HG02623 (cell line): ENCODE data around the gene MEFV.
"Not testable (repeated sequence)": the region's sequence is repeated elsewhere in the genome, so short reads cannot be mapped to it uniquely, and the experiment has no call there.

ENCODE experiments used
- ATAC-seq: cut with Tn5 transposase; IDR thresholded peaks from one replicate; pipeline ENCODE4 v1.9.1; 2021; ENCODE audit warnings: moderate library complexity; ENCODE audit not compliant: unreplicated experiment

Gene MEFV

GRCh38 chr16:3223913-3224515 lies 32.4 kb downstream of the MEFV start:
- no peak for ATAC-seq

GRCh38 chr16:3220839-3221238 lies 35.6 kb downstream of the MEFV start:
- no peak for ATAC-seq

GRCh38 chr16:3216263-3216640 lies 40.2 kb downstream of the MEFV start:
- ATAC-seq: no peak

- no peak for ATAC-seq
Measured at GRCh38 chr16:3215601-3216262, 40.7 kb downstream of the MEFV start.

GRCh38 chr16:3214904-3215600 lies 41.4 kb downstream of the MEFV start:
- ATAC-seq: no peak

DNA sequence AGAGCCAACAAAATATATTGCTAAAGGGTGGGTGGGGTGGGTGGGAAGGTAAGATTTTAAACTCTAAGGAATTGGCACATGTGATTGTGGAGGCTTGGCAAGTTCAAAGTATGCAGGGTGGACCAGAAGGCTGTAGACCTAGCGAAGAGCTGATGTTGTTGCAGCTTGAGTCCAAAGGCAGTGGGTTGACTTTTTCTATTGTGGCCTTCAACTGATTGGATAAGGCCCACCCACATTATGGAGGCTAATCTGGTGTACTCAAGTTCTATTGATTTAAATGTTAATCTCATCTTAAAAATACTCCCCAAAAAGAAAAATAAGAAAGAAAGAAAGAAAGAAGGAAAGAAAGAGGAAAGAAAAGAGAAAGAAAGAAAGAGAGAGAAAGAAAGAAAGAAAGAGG lies 43.9 kb downstream of the MEFV start:
- no peak for ATAC-seq

DNA sequence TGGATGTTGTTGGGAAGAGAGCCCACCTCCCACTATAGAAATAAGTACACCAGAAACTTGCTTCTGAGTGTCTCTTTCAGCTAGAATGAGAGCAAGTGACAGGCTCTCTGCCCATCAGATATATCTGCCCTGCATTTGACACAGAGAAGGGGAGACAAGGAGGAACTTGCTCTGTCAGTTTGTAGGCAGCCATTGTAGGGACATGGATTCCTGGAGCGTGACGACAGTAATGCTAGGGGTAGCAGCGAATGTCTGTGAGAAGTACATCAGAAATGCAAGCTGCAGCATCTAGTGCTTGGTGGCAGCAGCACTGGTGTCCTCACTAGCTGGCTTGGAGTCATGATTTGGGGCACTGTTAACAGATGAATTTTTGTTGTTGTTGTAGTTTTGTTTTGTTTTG lies 44.4 kb downstream of the MEFV start:
- no peak for ATAC-seq

GRCh38 chr16:3207086-3207953 lies 49.1 kb downstream of the MEFV start:
- no peak for ATAC-seq

- ATAC-seq: not testable (repeated sequence)
Measured at GRCh38 chr16:3205939-3206338, 50.5 kb downstream of the MEFV start.

DNA sequence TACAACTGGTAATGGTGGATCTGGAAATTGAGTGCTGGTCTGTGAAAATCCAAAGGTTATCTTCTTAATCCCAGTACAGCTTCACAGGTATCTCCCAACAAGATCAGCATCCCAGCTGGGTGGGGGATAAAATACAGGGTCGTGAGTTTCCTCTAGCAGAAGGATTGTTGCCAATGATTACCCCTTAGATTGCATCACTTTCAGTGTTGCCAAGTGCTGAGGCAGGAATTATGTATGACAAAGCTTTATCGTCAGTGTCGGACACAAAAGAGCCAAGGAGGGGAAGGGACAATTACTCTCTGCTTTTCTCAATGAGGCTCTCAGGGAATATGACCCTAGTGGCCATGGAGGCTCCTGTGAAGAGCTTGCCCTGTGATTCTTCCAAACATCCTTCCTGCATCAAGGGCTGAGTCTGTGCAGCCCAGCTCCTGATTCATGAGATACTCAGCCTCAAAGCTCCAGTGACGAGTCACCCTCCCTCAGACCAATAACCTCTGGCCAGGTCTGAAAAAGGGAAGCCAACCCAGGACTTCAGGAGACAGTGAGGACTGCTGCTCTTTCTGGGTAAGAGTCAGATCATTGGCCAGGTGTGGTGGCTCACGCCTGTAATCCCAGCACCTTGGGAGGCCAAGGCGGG lies 53.4 kb downstream of the MEFV start:
- no peak for ATAC-seq

DNA sequence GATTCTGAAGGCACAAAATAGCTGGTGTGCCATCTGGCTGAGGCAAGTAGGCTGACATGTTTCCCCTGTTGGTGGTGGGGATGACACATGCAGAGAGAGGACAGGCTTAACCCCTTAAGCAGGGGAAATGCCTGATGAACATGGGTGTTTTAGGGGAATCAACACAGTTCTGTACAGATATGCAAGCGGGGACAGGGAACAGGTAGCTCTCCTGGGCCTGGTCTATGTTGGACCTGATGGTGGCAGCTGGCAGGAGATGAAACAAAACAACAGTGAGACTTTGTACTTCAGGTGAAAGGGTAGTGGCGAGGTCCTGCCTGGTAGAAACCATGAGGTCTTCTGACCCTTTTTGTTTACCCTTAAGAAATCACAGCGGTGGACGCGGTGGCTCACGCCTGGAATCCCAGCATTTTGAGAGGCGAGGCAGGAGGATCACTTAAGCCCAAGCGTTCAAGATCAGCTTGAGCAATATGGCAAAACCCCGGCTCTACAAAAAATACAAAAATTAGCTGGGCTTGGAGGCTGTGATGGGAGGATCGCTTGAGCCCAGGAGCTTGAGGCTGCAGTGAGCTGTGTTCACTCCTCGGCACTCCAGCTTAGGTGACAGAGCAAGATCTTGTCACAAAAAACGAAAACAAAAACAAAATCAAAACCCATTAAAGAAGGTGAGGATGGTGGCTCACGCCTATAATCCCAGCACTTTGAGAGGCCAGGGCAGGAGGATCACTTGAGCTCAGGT lies 57.9 kb downstream of the MEFV start:
- no peak for ATAC-seq

- ATAC-seq: not testable (repeated sequence)
Measured at GRCh38 chr16:3197694-3198333, 58.6 kb downstream of the MEFV start.

- no peak for ATAC-seq
Measured at GRCh38 chr16:3195975-3196374, 60.5 kb downstream of the MEFV start.

DNA sequence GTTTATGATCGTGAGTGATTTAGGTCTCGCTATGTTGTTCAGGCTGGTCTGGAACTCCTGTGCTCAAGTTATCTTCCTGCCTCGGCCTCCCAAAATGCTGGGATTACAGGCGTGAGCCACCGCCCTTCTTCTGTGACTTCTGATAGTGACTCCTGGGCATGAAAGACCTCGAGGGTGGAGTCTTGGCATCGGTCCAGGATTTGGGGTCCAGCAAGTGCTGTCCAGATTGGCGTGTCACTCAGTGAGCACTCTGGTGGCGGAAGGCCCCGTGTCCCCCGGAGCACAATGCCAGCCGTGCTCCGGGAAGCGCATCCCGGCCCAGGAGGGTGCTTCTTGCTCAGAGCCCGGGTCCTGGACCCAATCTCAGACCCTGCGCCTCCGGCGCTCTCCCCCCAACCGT lies 61.6 kb downstream of the MEFV start:
- no peak for ATAC-seq

DNA sequence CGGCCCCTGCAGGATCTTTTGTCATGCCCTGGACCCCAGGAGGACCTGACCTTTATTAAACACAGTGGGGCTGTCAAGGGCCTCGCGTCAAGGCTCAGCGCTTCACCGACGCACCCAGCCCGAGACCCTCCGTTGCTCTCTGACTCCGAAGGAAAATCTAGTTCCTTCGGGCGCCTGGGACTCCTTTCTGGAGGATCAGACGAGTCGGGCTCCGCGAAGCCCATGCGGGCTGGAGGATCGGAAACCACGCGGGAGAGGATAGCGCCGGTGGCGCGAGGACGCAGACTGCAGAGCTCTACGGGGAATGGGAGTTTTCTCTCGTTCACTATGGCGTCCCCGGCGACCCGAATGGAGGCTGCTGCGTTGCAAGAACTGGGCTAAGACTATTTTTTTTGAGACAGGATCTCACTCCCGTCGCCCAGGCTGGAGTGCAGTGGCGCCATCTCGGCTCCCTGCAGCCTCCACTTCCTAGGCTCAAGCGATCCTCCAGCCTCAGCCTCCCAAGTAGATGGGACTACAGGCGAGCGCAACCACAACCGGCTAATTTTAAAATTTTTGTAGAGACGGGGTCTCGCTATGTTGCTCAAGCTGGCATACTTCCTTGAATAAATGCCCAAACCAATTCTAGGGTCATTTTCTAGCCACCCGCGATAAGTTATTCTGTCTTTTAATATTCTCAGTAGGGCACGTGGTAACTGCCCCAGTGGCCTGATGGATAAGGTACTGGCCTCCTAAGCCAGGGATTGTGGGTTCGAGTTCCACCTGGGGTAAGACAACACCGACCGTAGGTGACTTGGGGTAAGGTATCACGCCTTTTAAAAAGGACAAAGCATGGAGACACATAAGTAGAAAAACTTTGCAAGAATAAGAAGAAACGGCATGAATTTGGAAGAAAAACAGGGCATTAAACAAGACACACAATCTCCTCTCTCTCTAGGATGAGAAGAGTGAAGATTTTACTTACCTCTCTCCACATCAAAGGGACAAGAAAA lies 62.9 kb downstream of the MEFV start:
- ATAC-seq: no peak

DNA sequence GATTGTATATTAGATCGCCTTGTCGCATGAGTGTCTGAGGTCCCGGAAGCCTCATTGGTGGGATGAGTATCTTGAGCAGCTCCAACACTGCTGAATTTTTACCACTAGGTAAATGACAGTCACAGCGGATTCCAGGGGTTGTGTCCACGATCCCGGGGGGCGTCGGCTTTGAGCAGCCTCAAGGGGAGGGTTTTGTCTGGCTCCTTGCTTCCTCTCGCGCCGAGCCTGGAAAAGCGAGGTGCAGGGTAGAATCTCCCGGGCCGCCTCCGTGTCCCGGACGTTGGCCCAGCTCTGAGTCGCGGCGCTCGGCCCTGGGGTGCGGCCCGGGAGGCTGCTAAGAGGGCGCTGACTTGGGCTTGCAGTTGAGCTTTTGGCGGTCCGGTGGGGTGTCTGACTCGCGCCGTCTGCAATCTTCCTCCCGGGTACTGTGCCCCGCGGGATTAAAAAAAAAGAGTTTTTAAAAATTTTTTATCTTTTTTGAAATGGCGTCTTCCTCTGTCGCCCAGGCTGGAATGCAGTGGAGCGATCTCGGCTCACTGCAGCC lies 63.9 kb downstream of the MEFV start:
- ATAC-seq: no peak
